NCI-H2196 treated with DMSO at 0.1 percent for 48 hours (cell line): ENCODE measurements around the gene RPL37A.

Experiments used
- DNase-seq: peaks from one replicate; lab custom pipeline; 2025; ENCODE audit not compliant: unreplicated experiment; lab: John Stamatoyannopoulos, UW

Gene RPL37A

DNA sequence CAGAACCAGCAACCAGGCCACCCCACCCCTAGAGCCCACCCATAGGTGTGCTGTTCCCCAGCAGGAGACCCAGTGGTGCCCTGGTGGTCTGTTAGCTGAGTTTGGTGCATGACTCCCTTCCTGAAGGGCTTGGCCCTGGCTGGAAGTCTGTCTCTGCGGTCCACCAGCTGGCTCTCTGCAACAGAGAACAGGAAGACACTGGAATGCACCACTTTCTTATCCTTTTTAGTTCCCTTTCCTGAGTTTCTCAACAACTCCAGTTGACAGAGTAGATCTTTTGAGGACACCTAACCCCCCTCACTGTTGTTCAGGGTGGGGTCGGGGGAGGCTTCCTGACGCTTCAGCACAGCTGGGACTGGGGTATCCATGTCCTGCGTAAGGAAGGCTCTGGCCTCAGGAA lies 11.9 kb upstream of the RPL37A start:
- no peak for DNase-seq

- no peak for DNase-seq
Observed at GRCh38 chr2:216490061-216490460, 8.6 kb upstream of the RPL37A start.

DNA sequence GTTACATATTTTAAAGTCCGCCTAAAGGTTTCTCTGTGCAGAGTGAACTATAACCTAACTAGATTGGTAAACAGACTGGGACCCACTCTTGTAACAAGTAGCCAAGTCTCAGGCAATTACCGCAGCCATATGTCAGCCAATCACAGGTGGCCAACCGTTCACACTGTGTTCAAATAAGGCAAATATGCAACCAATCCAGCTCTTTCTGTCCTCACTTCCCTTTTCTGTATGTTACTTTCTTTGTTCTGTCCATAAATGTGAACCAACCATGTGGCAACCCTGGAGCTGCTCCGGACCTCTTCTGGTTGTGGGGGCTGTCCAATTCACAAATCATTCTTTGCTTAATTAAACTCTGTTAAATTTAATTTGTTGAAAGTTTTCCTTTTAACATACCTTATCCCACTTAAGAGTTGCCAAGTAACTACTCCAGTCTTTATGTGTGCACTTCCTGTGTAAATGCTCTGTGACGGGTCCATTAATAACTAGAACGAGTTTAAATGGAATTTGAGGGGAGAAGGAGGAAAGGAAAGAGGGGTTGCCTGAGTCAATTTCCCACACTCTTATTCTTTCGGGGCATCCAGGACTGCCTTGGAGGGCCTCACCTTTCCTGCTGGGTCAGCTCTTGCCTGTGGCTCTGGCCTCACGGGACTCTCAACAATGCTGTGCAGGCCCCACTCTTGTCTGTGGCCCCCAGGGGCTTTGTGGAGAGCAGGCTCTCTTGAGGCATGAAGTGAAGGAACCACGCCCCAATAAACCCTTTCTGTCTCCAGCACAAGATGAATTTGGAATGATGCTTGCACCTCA lies 6.6 kb upstream of the RPL37A start:
- no peak for DNase-seq

DNA sequence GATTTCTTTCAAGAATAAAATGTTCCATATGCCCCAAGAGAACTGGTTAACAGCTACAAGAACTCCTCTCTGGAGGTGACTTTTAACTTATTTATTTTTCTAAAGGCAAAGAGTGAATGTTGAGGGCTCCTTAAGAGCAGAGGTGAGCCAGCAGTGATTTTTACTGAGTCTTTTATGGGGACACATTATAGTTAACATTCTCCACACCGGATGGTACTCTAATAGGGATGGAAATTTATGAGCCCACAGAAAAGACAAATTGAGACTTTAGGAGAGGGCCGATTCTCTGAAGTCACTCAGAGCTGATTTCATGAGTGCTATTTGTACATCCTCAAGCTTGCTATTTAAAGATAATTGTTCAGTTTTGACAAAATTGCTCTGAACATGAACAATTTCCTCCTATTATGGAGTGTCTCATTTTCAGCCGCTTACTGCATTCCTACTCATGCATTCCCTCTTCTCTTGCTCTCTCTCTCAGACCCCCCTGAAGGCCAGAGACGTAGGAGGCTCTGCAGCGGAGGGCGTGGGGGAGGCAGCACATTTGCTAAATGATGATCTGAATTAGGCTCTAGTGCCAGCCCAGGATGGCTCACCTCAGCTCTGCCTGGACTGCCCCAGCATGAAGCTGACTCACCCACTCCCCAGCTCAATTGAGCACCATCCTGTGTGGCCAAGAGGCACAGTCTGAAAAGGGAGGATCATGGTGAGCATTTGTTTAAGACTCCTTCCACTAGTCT lies 5.9 kb upstream of the RPL37A start:
- DNase-seq = no peak

GRCh38 chr2:216493334-216493685 lies 5.3 kb upstream of the RPL37A start:
- DNase-seq = no peak

- no peak for DNase-seq
Observed at GRCh38 chr2:216495656-216496055, 3.0 kb upstream of the RPL37A start.

DNA sequence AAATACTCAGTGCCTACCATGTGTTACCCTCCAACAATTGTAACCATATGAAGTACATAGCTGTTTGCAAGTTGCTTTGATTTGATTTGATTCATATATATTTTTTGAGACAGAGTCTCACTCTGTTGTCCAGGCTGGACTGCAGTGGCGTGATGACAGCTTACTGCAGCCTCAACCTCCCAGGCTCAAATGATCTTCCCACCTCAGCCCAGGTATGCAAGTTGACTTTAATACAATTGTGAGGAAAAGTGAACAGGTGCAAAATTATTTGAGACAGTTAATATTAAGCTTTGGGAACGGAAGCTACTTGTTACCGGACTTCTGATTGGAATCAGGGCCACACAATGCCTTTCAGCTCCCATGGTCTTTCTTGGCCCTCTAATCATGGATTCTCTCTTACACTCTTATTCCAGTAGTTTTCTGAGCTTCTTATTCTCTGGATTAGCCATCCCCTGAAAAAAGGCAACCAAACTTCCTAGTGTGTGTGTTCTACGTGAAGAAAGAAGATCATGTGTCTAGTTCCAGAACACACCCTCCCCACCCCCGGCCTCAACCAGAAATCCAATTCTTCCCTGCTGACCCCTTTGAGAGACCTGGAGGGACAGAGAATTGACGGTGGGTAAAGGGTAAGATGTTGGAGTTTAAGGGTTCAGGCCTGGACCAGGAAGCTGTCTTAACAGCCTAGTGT lies 1.1 kb upstream of the RPL37A start:
- DNase-seq = no peak

- DNase-seq = no peak
Observed at GRCh38 chr2:216498070-216498378, 620 bp upstream of the RPL37A start.

- DNase-seq = no peak
Observed at GRCh38 chr2:216499641-216500218, 1.1 kb downstream of the RPL37A start.

DNA sequence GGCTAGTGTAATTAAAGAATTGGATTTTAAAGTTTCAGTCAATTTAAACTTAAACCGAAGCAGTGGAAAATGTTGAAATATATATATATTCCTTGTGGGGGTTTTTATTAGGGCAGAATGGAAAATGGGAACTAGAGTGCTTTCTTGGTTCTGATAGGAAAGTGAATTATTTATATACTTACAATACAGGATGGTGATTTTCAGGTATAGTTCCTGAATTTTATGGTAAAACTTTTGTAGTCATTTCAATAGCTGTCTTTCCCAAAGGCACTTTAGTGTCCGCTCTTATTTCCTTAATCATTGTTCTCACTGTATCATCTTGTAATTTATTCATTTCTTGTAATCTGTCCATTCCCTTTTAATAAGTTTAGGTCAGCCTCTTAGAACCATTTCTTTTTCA lies 1.9 kb downstream of the RPL37A start:
- DNase-seq = no peak

DNA sequence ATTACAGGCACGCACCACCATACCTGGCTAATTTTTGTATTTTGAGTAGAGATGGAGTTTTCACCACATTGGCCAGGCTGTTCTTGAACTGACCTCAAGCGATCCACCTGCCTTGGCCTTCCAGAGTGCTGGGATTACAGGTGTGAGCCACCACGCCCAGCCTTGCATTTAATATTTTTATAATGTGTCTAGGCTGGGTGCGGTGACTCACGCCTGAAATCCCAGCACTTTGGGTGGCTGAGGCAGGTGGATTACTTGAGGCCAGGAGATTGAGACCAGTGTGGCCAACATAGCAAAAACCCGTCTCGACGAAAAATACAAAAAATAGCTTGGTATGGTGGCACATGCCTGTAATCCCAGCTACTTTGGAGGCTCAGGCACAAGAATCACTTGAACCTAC lies 3.2 kb downstream of the RPL37A start:
- no peak for DNase-seq

DNA sequence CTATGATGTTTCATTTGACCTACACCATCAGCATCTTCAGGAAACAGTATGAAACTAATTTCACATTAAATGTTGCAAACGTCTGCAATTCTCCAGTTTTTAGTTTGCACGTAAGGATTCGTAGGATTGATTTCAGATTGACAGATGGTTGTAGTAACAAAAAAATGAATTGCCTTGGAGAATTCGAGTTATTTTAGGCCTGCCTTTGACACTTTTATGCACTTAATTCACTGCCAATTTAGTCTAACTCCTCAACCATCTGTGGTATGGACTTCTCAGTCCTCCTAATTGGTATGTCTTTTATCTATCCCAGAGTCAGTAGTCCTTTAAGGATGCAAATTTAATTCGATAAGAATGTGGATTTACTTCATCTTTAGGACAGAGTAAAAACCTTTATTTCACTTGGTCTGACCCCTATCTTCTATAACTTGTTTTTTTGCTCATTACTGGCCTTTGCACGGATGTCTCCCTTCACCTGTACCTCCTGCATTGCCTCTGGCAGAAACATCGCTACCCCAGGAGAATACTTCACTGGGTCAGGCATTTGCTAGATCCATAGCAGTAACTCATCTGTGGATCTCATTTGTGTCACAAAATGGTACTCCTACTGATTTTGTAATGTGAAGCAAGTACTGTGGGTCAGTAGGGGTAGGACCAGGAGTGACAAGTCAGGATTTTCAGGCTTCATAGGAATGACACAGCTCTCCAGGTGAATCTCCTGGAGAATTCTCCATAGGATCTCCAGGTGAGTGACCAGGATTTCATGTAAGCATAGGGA lies 3.9 kb downstream of the RPL37A start:
- no peak for DNase-seq

DNA sequence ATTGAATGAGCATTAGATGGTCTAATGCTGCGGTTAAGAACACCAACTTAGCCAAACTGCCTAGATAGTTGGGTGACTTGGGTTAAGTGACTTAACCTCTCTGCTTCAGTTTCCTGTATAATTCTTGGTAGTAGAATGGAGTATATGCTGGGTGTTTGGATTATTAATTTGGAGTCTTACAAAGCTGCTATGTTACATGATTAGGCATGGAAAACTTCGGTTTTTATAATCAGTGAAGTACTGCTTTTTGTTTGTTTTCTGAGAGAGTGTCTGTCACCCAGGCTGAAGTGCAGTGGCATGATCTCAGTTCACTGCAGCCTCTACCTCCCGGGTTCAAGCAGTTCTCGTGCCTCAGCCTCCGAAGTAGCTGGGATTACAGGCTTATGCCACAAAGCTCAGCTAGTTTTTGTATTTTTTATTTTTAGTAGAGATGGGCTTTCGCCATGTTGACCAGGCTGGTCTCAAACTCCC lies 4.5 kb downstream of the RPL37A start:
- DNase-seq = no peak

DNA sequence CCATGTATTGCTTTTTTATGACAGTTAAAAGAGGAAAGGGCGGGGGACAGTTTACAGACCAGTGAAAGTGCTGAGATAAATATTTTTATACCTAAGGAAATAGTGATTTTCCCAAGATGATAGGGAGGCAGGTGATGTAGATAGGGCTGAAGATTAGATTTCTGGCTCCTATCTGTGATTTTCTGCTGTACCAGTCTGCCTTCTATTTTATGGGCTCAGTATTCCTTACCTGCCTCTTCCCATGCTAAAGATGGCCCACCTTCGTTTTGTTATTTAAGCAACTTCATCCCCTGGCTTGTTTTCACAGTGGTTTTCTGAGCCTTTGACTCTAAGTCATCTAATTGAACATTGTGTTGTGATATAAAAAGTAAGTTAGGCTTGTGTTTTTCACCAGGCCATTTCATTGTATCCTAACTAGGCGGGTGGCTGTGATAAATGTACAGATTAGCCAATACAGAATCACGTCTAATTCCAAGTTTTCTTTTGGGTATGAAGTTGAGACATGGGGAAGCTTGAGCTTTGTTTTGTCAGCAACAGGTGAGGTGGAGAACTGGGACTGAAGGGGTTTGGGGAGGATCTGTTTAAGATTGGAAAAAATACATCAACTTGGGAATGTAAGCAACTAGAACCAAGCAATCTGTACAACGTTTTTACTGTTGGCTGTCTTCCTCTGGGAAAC lies 5.2 kb downstream of the RPL37A start:
- DNase-seq = no peak

DNA sequence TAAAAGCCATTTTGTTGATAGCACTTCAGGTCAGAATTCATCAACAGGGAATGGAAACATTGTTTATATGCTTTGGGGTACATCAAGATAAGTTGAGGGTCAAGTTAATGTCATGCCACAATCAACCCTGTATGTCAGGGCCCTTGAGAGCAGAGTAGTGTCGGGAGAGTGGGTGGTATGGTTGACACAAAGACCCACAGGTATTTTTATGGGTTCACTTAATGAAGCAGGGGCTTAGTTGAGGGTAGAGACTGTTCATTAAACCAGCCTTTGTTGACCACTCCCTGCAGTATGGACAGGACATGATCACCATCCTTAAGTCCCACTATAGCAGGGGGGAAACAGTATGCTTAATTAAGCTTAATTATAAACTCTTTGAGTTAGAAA lies 5.7 kb downstream of the RPL37A start:
- no peak for DNase-seq

GRCh38 chr2:216505133-216506106 lies 6.8 kb downstream of the RPL37A start:
- DNase-seq = no peak

DNA sequence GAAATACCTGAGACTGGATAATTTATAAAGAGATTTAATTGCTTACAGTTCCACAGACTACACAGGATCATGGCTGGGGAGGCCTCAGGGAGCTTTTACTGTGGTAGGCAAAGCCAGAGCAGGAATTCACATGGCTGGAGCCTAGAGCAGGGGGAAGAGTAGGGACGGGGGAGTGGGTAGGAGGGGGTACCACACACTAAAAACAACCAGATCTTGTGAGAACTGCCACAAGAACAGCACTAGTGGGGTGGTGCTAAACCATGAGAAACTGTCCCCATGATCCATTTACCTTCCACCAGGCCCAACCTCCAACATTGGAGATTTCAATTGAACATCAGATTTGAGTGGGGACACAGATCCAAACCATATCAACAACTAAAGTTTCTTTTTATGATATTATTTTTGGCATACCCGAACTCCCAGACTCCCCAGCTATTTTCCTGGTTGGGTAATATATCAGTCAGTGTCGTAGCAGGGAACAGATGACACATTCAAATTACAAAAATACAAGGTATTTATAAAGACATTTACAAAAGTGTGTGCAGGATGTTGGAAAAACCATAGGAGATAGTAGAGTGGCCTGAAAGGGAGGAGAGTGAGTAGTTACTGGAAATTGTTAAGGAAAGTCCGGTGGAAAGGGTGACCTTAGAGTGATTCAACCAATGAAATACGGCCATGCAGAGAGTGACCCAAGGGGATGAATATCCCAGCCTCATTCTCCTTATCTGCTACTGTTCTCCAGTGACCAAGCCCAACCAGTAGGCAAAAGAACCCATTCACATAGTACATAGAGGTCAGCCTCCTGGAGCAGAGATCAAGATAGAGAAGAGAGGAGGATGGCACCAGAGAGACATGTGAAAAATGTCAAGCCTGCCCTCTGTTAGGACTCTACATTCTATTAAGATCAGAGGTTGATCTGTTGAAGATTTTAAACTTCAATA lies 8.8 kb downstream of the RPL37A start:
- no peak for DNase-seq

DNA sequence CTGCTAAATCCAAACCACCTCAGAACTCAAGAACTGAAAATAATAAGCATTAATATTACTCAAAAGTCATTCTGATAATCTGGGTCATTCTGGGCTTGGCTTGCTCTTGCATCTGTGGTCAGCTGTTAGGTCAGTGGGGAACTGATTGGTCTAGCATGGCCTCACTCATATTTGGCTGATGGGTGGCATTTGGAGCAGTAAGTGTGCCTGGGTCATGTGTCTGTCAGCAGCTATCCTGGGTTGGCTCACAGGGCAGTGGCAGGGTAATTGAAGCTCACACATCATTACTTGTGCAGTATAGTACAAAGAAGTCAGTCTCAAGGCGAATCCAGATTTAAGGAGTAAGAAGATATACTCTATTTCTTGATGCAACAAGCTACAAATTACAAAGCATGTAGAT lies 9.6 kb downstream of the RPL37A start:
- DNase-seq = no peak
